Measurements from ENCODE around the gene SLC7A7.
"Not testable (repeated sequence)": the region's sequence is repeated elsewhere in the genome, so short reads cannot be mapped to it uniquely, and the experiment has no call there.

SLC7A7 gene

DNA sequence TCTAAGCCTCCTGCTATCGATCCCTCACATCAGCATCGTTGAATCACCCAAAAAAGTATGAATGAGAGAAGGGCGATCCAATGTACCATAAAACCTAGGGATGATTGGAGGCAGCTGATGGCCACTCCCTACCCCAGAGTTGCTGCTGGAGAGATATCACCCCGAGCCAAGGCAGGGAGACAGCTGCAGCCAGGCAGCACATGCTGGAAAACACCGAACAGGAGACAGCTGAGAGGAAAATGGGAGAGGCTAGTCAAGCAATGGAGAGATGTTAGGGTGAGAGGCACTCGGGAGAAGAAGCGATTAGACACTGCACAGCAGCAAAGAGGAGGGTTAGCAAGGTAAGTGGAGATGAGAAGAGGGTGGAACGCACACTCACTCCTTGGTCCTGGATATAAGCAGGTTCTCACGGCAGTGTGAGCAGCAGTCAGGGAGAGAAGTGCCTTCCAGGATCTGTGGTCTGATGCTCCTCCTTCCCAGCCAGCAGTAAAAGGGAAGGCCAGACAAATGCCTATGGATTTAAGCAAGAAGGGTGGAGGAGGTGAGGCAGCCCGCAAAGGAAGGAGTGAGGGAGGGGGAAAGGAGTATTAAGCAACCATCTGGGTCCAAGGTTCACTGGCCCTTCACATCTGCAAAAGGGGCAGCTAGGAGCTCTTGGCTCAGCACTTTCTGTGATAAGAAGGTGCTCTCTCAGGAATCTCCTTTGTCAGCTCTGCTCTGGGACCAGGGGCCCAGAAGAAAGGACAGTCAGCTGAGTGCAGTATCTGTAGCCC lies at the start of gene SLC7A7:
Gene SLC7A7, minus strand, starts transcription at position 495 of the 773 bp plus-strand sequence. CDS start 2,037 bp downstream, outside the sequence.
- H3K27ac Mint-ChIP-seq = no peak within 1 kb of the TSS
- no peaks in the 10 kb centered on the region for H3K9me3 Mint-ChIP-seq
- H3K36me3 Mint-ChIP-seq (ENCODE audit: low read depth) = no peaks in the 10 kb centered on the region
- H3K27me3 Mint-ChIP-seq = peaks cover 4% of the 10 kb centered on the region
- H3K4me3 Mint-ChIP-seq = no peak within 1 kb of the TSS
- peaks cover 25% of the 10 kb centered on the region for H3K4me1 Mint-ChIP-seq (ENCODE audit: low read depth)

- H3K9me3 Mint-ChIP-seq = no peaks in the 10 kb centered on the region
- peaks cover 4% of the 10 kb centered on the region for H3K4me1 Mint-ChIP-seq (ENCODE audit: low read depth)
- peaks cover 19% of the 10 kb centered on the region for H3K27me3 Mint-ChIP-seq
- H3K36me3 Mint-ChIP-seq (ENCODE audit: low read depth) = no peaks in the 10 kb centered on the region
- no peak overlapping the region for H3K27ac Mint-ChIP-seq
- H3K4me3 Mint-ChIP-seq = no peak overlapping the region
Measured at GRCh38 chr14:22864979-22865378, 49.7 kb upstream of the SLC7A7 start.

- no peak overlapping the region for H3K27ac Mint-ChIP-seq
- peaks cover 34% of the 10 kb centered on the region for H3K27me3 Mint-ChIP-seq
- peaks cover 19% of the 10 kb centered on the region for H3K4me1 Mint-ChIP-seq (ENCODE audit: low read depth)
- H3K36me3 Mint-ChIP-seq (ENCODE audit: low read depth) = no peaks in the 10 kb centered on the region
- no peaks in the 10 kb centered on the region for H3K9me3 Mint-ChIP-seq
- H3K4me3 Mint-ChIP-seq = no peak overlapping the region
Measured at GRCh38 chr14:22861651-22862050, 46.4 kb upstream of the SLC7A7 start.

DNA sequence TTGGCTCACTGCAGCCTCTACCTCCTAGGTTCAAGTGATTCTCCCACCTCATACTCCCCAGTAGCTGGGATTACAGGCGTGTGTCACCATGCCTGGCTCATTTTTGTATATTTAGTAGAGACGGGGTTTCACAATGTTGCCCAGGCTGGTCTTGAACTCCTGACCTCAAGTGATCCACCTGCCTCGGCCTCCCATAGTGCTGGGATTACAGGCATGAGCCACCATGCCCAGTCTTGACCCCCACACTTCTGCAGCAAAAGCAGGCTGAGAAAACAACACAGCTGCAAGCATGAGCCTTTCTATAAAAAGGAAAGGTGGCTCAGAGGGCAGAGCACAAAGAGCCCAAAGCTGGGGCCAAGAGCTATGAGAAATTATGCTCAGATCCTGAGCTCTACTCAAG lies 45.1 kb upstream of the SLC7A7 start:
- not testable (repeated sequence) for H3K27ac Mint-ChIP-seq; H3K9me3 Mint-ChIP-seq; H3K4me3 Mint-ChIP-seq; H3K36me3 Mint-ChIP-seq (ENCODE audit: low read depth)
- Mint-ChIP-seq H3K4me1 (ENCODE audit: low read depth) (peaks cover 19% of the 10 kb centered on the region), H3K27me3 (peaks cover 41% of the 10 kb centered on the region)

- Mint-ChIP-seq H3K4me1 (ENCODE audit: low read depth) (peaks cover 34% of the 10 kb centered on the region), H3K9me3 (no peaks in the 10 kb centered on the region), H3K27ac (no peak overlapping the region), H3K36me3 (ENCODE audit: low read depth) (peaks cover 4% of the 10 kb centered on the region), H3K27me3 (peaks cover 29% of the 10 kb centered on the region), H3K4me3 (no peak overlapping the region)
Measured at GRCh38 chr14:22856428-22856827, 41.2 kb upstream of the SLC7A7 start.

DNA sequence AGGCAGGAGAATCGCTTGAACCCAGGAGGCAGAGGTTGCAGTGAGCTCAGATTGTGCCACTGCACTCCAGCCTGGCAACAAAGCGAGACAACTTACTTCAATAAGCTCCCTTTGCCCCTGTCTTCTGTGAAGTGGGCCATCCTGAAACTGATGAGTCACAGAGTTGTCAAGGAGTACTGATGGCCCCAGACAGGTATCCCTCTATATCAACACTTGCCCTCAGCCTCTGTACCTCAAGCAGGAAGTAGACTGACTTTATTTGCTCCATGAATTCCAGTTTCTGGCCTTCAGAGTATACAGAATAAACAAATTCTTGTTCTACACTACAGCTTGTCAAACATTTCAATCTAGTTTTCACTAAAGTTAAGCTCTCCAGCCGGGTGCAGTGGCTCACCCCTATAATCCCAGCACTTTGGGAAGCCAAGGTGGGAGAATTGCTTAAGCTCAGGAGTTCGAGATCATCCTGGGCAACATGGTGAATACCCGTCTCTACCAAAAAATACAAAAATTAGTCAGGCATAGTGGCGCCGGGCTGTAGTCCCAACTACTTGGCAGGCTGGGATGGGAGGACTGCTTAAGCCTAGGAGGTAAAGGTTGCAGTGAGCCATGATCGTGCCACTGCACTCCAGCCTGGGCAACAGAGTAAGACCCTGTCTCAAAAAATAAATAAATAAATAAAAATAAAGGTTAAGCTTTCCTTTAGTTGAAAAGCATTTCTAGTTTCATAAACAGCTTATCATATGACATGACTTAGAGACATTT lies 39.9 kb upstream of the SLC7A7 start:
- no peaks in the 10 kb centered on the region for H3K9me3 Mint-ChIP-seq
- H3K27me3 Mint-ChIP-seq = peaks cover 23% of the 10 kb centered on the region
- H3K36me3 Mint-ChIP-seq (ENCODE audit: low read depth) = peaks cover 4% of the 10 kb centered on the region
- no peak overlapping the region for H3K4me3 Mint-ChIP-seq
- H3K27ac Mint-ChIP-seq = no peak overlapping the region
- peaks cover 38% of the 10 kb centered on the region for H3K4me1 Mint-ChIP-seq (ENCODE audit: low read depth)

DNA sequence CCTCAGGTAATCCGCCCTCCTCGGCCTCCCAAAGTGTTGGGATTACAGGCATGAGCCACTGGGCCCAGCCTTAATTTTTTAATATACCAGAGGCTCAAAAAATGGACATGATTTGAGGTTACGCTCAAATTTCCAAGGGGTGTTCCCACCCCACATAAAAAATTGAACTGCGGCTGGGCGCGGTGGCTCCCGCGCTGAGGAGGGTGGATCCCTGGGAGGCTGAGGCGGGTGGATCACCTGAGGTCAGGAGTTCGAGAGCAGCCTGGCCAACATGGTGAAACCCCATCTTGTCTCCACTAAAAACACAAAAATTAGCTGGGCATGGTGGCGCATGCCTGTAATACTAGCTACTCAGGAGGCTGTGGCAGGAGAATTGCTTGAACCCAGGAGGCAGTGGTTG lies 39.1 kb upstream of the SLC7A7 start:
- not testable (repeated sequence) for H3K36me3 Mint-ChIP-seq (ENCODE audit: low read depth); H3K4me3 Mint-ChIP-seq; H3K27ac Mint-ChIP-seq; H3K9me3 Mint-ChIP-seq
- peaks cover 38% of the 10 kb centered on the region for H3K4me1 Mint-ChIP-seq (ENCODE audit: low read depth)
- peaks cover 23% of the 10 kb centered on the region for H3K27me3 Mint-ChIP-seq

GRCh38 chr14:22852940-22853767 lies 37.9 kb upstream of the SLC7A7 start:
- H3K4me1 Mint-ChIP-seq (ENCODE audit: low read depth) = peaks cover 28% of the 10 kb centered on the region
- H3K27me3 Mint-ChIP-seq = peaks cover 18% of the 10 kb centered on the region
- H3K36me3 Mint-ChIP-seq (ENCODE audit: low read depth) = peaks cover 4% of the 10 kb centered on the region
- H3K4me3 Mint-ChIP-seq = peak overlapping the region; percentile 77
- H3K27ac Mint-ChIP-seq = peak overlapping the region; percentile 40
- H3K9me3 Mint-ChIP-seq = no peaks in the 10 kb centered on the region

DNA sequence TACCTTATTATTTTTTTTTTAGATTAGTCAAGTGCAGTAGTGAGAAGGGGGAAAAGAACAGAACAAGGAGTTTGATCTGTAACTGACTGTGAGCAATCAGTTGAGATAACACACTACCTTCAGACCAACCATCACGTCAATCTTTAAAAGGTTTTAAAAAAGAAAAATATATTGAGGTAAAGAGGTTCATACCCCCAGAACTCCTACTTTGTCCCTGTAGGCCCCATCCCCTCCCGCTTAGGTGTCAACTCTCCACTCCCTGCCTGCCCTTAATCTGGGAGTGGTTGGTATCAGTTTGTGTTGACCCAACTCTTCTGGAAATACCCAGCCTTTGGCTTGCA lies 37.3 kb upstream of the SLC7A7 start:
- H3K27ac Mint-ChIP-seq = no peak overlapping the region
- no peak overlapping the region for H3K4me3 Mint-ChIP-seq
- peaks cover 4% of the 10 kb centered on the region for H3K36me3 Mint-ChIP-seq (ENCODE audit: low read depth)
- peaks cover 17% of the 10 kb centered on the region for H3K27me3 Mint-ChIP-seq
- H3K9me3 Mint-ChIP-seq = no peaks in the 10 kb centered on the region
- peaks cover 22% of the 10 kb centered on the region for H3K4me1 Mint-ChIP-seq (ENCODE audit: low read depth)

DNA sequence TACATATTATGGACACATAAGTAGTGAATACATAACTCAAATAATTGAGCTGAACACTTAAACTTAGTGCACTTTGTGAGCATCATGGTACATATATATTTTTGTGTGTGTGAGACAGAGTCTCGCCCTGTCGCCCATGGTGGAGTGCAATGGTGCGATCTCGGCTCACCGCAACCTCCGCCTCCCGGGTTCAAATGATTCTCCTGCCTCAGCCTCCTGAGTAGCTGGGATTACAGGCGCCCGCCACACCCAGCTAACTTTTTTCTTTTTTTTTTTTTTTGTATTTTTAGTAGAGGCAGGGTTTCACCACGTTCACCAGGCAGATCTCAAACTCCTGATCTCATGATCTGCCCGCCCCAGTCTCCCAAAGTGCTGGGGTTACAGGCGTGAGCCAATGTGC lies 36.9 kb upstream of the SLC7A7 start:
- not testable (repeated sequence) for H3K36me3 Mint-ChIP-seq (ENCODE audit: low read depth); H3K9me3 Mint-ChIP-seq; H3K4me3 Mint-ChIP-seq; H3K27ac Mint-ChIP-seq
- Mint-ChIP-seq H3K27me3 (peaks cover 14% of the 10 kb centered on the region), H3K4me1 (ENCODE audit: low read depth) (peaks cover 19% of the 10 kb centered on the region)

GRCh38 chr14:22850944-22851764 lies 35.9 kb upstream of the SLC7A7 start:
- Mint-ChIP-seq H3K36me3 (ENCODE audit: low read depth) (peaks cover under 1% of the 10 kb centered on the region), H3K4me1 (ENCODE audit: low read depth) (peaks cover 19% of the 10 kb centered on the region), H3K27me3 (peaks cover 8% of the 10 kb centered on the region), H3K27ac (peak overlapping the region; percentile 26), H3K9me3 (no peaks in the 10 kb centered on the region), H3K4me3 (no peak overlapping the region)

DNA sequence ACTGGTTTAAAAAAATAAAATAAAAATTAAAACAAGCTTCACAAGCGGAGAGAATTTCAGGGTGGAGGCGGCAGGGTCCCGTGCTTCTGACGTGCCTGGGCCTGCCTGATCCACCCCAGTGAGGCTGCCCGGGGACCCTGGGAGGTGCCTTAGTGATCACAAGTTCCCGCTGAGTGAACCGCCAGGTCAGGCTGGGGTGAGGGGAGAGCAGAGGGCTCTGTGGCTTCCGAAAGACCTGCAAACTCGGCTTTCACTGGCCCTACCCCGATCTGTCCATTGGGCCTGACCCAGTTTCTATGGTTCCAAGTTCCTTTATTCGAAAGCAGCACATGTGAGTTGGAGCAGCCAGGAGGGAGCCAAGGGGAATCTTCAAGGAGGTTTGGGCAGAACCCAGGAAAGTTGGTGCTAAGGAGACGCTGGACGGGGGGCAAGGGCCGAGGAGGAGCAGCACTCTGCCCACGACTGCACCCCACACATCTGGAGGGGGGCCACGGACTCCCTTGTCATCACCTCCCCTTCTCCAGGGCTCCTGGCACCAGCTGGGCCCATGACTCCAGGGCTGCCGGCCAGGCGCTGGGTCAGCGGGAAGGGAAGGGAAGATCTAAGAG lies 34.1 kb upstream of the SLC7A7 start:
- H3K9me3 Mint-ChIP-seq = no peaks in the 10 kb centered on the region
- no peak overlapping the region for H3K4me3 Mint-ChIP-seq
- H3K4me1 Mint-ChIP-seq (ENCODE audit: low read depth) = peaks cover 14% of the 10 kb centered on the region
- no peak overlapping the region for H3K27ac Mint-ChIP-seq
- H3K36me3 Mint-ChIP-seq (ENCODE audit: low read depth) = no peaks in the 10 kb centered on the region
- peaks cover 2% of the 10 kb centered on the region for H3K27me3 Mint-ChIP-seq

DNA sequence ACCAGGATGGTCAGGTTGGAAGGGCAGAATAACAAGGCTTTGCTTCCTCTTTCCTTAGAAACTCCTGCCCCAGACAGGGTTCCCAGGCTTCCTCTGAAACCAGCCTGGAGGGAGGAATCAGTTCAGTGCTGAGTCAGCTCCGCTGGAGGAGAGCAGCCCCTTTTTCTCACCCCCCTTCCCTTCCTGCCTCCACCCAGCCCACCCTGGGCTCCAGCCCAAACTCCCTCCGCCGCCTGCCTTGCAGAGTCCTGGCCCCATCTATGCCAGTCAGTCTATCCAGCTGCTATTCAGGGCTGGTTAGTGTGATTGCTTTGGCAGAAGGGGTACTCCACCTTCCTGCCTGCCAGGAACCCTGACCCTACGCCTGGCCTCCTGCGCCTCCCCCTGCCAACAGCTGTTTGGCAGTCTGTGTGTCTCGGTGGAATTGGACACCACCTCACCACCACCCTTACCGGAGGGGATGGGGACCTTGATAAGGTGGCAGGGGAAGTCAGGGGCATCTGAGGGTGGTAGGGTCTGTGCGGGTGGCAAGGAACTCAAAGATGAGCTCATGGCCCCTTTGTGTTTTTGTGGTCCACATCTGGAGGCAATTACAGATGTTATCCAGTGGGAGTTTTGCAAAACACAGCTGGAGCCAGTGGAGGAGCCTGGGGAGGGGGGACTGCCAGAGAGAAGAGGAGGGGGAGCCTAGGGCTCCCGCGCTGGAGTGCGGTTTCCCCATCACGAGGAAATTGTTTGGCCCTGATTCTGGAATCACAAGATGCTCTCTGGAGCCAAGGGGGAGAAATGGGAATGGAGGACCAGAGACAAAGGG lies 33.3 kb upstream of the SLC7A7 start:
- H3K4me3 Mint-ChIP-seq = no peak overlapping the region
- H3K27ac Mint-ChIP-seq = peak overlapping the region; percentile 49
- H3K9me3 Mint-ChIP-seq = no peaks in the 10 kb centered on the region
- no peaks in the 10 kb centered on the region for H3K36me3 Mint-ChIP-seq (ENCODE audit: low read depth)
- peaks cover 2% of the 10 kb centered on the region for H3K27me3 Mint-ChIP-seq
- H3K4me1 Mint-ChIP-seq (ENCODE audit: low read depth) = peaks cover 14% of the 10 kb centered on the region

Data from stimulated activated naive CD8-positive, alpha-beta T cell treated with anti-CD3 and anti-CD28 coated beads, Interleukin-15, Interleukin-2, amounts not matched to agents 100 ng/mL and 50 ng/mL, for 24 hours (primary cell).